HEK293T (cell line): Measurements from ENCODE around the gene PABPC1L.

Source experiments
- BHLHE40 ChIP-seq: fragments of 450-650 bp; IDR thresholded peaks from 2 replicates; pipeline ENCODE4 v1.6.1; 2016; ENCODE audit warnings: mild to moderate bottlenecking, moderate library complexity, borderline replicate concordance
- CTBP1 ChIP-seq: fragments of 450-650 bp; IDR thresholded peaks from 2 replicates; pipeline ENCODE4 v1.6.1; 2016; ENCODE audit warnings: borderline replicate concordance
- ELF4 ChIP-seq: fragments of 450-650 bp; IDR thresholded peaks from 2 replicates; pipeline ENCODE4 v1.6.1; 2017; ENCODE audit warnings: antibody characterized with exemption
- FOXA1 ChIP-seq: fragments of 450-650 bp; IDR thresholded peaks from 2 replicates; pipeline ENCODE4 v1.6.1; 2016; ENCODE audit warnings: mild to moderate bottlenecking
- FOXK2 ChIP-seq: fragments of 450-650 bp; IDR thresholded peaks from 2 replicates; pipeline ENCODE4 v1.6.1; 2016; ENCODE audit warnings: mild to moderate bottlenecking
- FOXM1 ChIP-seq: fragments of 450-650 bp; IDR thresholded peaks from 2 replicates; pipeline ENCODE4 v1.6.1; 2017; ENCODE audit warnings: mild to moderate bottlenecking, borderline replicate concordance
- L3MBTL2 ChIP-seq: fragments of 450-650 bp; conservative IDR thresholded peaks from 2 replicates; pipeline ENCODE4 v1.6.1; 2016; ENCODE audit warnings: mild to moderate bottlenecking
- LEF1 ChIP-seq: fragments of 450-650 bp; IDR thresholded peaks from 2 replicates; pipeline ENCODE4 v1.6.1; 2017; ENCODE audit warnings: mild to moderate bottlenecking, borderline replicate concordance
- NFRKB ChIP-seq: fragments of 450-650 bp; IDR thresholded peaks from 2 replicates; pipeline ENCODE4 v1.6.1; 2016; ENCODE audit warnings: mild to moderate bottlenecking, moderate library complexity
- PKNOX1 ChIP-seq: fragments of 450-650 bp; IDR thresholded peaks from 2 replicates; pipeline ENCODE4 v1.6.1; 2016
- SP1 ChIP-seq: fragments of 450-650 bp; IDR thresholded peaks from 2 replicates; pipeline ENCODE4 v1.6.1; 2017
- SUZ12 ChIP-seq: fragments of 450-650 bp; IDR thresholded peaks from 2 replicates; pipeline ENCODE4 v1.6.1; 2016; ENCODE audit warnings: mild to moderate bottlenecking

DNA sequence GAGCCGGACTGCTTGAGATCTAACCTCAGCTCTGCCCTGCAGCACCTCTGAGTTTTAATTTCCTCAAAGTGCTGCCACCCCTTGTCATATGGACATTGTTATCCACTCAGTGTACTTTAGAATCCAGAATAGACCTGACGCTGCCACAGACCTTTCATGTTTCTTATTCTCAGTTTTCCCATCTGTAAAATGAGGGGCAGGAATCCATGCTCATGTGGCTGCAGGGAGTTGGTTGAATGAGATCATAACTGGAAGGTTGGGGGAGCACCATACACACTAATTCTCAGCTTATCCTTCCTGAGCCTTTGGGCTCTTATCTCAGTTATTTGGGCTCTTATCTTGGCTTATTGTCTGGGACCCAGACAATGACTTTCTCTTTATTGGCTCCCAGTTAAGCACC, 2.3 kb downstream of the PABPC1L start:
- TF ChIP-seq FOXA1 (no peak), FOXM1 (no peak), PKNOX1 (no peak), L3MBTL2 (no peak), SUZ12 (no peak), CTBP1 (no peak), ELF4 (no peak), NFRKB (no peak), LEF1 (no peak), BHLHE40 (no peak), FOXK2 (no peak), SP1 (no peak)
